Measurements from ENCODE around the gene NR2F2.

DNA sequence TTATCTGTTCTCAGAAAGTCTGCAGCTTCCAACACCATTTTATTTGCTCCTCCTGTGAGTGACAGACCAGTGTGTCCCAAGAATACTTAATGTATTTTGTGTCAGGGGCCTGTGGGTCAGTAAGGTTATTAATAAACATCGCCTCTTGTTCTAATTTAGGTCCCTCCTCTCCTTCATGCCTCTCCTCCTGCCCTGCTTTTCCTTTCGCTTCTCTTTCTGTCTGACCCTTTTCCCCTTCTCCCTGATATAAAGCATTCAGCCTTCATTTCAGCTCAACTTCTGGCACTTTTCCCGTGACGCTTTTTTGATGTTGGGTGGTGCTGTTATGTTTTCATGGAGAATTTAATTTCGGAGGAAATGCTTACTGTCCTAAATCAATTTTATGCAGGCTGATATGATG, 29.7 kb upstream of the NR2F2 start:
- TF ChIP-seq POLR2A (IDR thresholded peaks at IDR 0.05; ENCODE audit: low read length), result no peak
- no peak for TF ChIP-seq GATA1 (IDR thresholded peaks at IDR 0.05; ENCODE audit: low read depth, low read length)
